Measurements from ENCODE around the gene LCN1.

Gene LCN1

GRCh38 chr9:135491764-135492163, 29.5 kb upstream of the LCN1 start:
- H3K4me1 ChIP-seq (ENCODE audit: control insufficient read depth, low read length), result no peaks in the 10 kb centered on the region
- H3K4me2 ChIP-seq (ENCODE audit: low read length), result no peak overlapping the region
- H3K36me3 ChIP-seq (ENCODE audit: control insufficient read depth, low read length), result no peaks in the 10 kb centered on the region
- no peak overlapping the region for H3K27ac ChIP-seq (ENCODE audit: low read depth, low read length)
- no peaks in the 10 kb centered on the region for H3F3A ChIP-seq (ENCODE audit: control insufficient read depth, insufficient read depth)
- H3K9me3 ChIP-seq (ENCODE audit: control insufficient read depth, insufficient read depth, low read length), result no peaks in the 10 kb centered on the region
- H3K27me3 ChIP-seq (ENCODE audit: control insufficient read depth, low read length), result no peaks in the 10 kb centered on the region
- no peaks in the 10 kb centered on the region for H3K9me2 ChIP-seq (replicated peaks; ENCODE audit: control insufficient read depth, low read length)
- no peak for TF ChIP-seq EZH2phosphoT487 (IDR thresholded peaks at IDR 0.05; ENCODE audit: borderline replicate concordance, low read length)
- TF ChIP-seq, protein P1, sequence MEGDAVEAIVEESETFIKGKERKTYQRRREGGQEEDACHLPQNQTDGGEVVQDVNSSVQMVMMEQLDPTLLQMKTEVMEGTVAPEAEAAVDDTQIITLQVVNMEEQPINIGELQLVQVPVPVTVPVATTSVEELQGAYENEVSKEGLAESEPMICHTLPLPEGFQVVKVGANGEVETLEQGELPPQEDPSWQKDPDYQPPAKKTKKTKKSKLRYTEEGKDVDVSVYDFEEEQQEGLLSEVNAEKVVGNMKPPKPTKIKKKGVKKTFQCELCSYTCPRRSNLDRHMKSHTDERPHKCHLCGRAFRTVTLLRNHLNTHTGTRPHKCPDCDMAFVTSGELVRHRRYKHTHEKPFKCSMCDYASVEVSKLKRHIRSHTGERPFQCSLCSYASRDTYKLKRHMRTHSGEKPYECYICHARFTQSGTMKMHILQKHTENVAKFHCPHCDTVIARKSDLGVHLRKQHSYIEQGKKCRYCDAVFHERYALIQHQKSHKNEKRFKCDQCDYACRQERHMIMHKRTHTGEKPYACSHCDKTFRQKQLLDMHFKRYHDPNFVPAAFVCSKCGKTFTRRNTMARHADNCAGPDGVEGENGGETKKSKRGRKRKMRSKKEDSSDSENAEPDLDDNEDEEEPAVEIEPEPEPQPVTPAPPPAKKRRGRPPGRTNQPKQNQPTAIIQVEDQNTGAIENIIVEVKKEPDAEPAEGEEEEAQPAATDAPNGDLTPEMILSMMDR (IDR thresholded peaks at IDR 0.05; ENCODE audit: low read depth, low read length, poor library complexity, severe bottlenecking), result no peak
- H4K20me1 ChIP-seq (ENCODE audit: control insufficient read depth, insufficient read depth, low read depth, low read length), result no peaks in the 10 kb centered on the region
- H3K4me3 ChIP-seq (ENCODE audit: low read length), result no peak overlapping the region
- no peaks in the 10 kb centered on the region for H3K79me2 ChIP-seq (ENCODE audit: control insufficient read depth, low read length)

- H4K20me1 ChIP-seq (ENCODE audit: control insufficient read depth, insufficient read depth, low read depth, low read length), result no peaks in the 10 kb centered on the region
- no peaks in the 10 kb centered on the region for H3K9me2 ChIP-seq (replicated peaks; ENCODE audit: control insufficient read depth, low read length)
- H3K27me3 ChIP-seq (ENCODE audit: control insufficient read depth, low read length), result no peaks in the 10 kb centered on the region
- no peak overlapping the region for H3K27ac ChIP-seq (ENCODE audit: low read depth, low read length)
- no peak overlapping the region for H3K4me3 ChIP-seq (ENCODE audit: low read length)
- no peaks in the 10 kb centered on the region for H3K9me3 ChIP-seq (ENCODE audit: control insufficient read depth, insufficient read depth, low read length)
- no peaks in the 10 kb centered on the region for H3K79me2 ChIP-seq (ENCODE audit: control insufficient read depth, low read length)
- H3F3A ChIP-seq (ENCODE audit: control insufficient read depth, insufficient read depth), result no peaks in the 10 kb centered on the region
- no peaks in the 10 kb centered on the region for H3K36me3 ChIP-seq (ENCODE audit: control insufficient read depth, low read length)
- no peaks in the 10 kb centered on the region for H3K4me1 ChIP-seq (ENCODE audit: control insufficient read depth, low read length)
- H3K4me2 ChIP-seq (ENCODE audit: low read length), result no peak overlapping the region
- TF ChIP-seq, protein P1 (IDR thresholded peaks at IDR 0.05; ENCODE audit: low read depth, low read length, poor library complexity, severe bottlenecking), result no peak
- no peak for TF ChIP-seq EZH2phosphoT487 (IDR thresholded peaks at IDR 0.05; ENCODE audit: borderline replicate concordance, low read length)
Measured at GRCh38 chr9:135492886-135493669, 28.2 kb upstream of the LCN1 start.

- Histone ChIP-seq H3F3A (ENCODE audit: control insufficient read depth, insufficient read depth) (no peaks in the 10 kb centered on the region), H3K4me3 (ENCODE audit: low read length) (no peak overlapping the region), H3K4me2 (ENCODE audit: low read length) (no peak overlapping the region), H3K79me2 (ENCODE audit: control insufficient read depth, low read length) (no peaks in the 10 kb centered on the region), H3K27me3 (ENCODE audit: control insufficient read depth, low read length) (peaks cover 9% of the 10 kb centered on the region), H4K20me1 (ENCODE audit: control insufficient read depth, insufficient read depth, low read depth, low read length) (no peaks in the 10 kb centered on the region), H3K9me3 (ENCODE audit: control insufficient read depth, insufficient read depth, low read length) (no peaks in the 10 kb centered on the region), H3K36me3 (ENCODE audit: control insufficient read depth, low read length) (no peaks in the 10 kb centered on the region), H3K4me1 (ENCODE audit: control insufficient read depth, low read length) (peaks cover 11% of the 10 kb centered on the region), H3K9me2 (replicated peaks; ENCODE audit: control insufficient read depth, low read length) (no peaks in the 10 kb centered on the region), H3K27ac (ENCODE audit: low read depth, low read length) (no peak overlapping the region)
- no peak for TF ChIP-seq EZH2phosphoT487 (IDR thresholded peaks at IDR 0.05; ENCODE audit: borderline replicate concordance, low read length)
- TF ChIP-seq, protein P1 (IDR thresholded peaks at IDR 0.05; ENCODE audit: low read depth, low read length, poor library complexity, severe bottlenecking), result no peak
Measured at GRCh38 chr9:135494791-135495559, 26.3 kb upstream of the LCN1 start.

All from DOHH2 (cell line).